Activated naive CD4-positive, alpha-beta T cell treated with anti-CD3 and anti-CD28 coated beads, Interleukin-2, amount 50 U/mL, for 16 hours (primary cell): Measurements from ENCODE around the gene HEATR1.
"Not testable (repeated sequence)": the region's sequence is repeated elsewhere in the genome, so short reads cannot be mapped to it uniquely, and the experiment has no call there.

Source experiments
- DNase-seq: peaks from one replicate; pipeline ENCODE4 v3.0.0-alpha.2; 2020

HEATR1 gene

GRCh38 chr1:236580404-236580803 lies 23.9 kb downstream of the HEATR1 start:
- not testable (repeated sequence) for DNase-seq

- no peak for DNase-seq
Measured at GRCh38 chr1:236578661-236579060, 25.7 kb downstream of the HEATR1 start.

- not testable (repeated sequence) for DNase-seq
Measured at GRCh38 chr1:236577041-236577440, 27.3 kb downstream of the HEATR1 start.

- no peak for DNase-seq
Measured at GRCh38 chr1:236576004-236576403, 28.3 kb downstream of the HEATR1 start.

GRCh38 chr1:236575523-236575922 lies 28.8 kb downstream of the HEATR1 start:
- DNase-seq: no peak

- DNase-seq: no peak
Measured at GRCh38 chr1:236568285-236568894, 35.9 kb downstream of the HEATR1 start.

GRCh38 chr1:236565530-236565929 lies 38.8 kb downstream of the HEATR1 start:
- no peak for DNase-seq

GRCh38 chr1:236561976-236562375 lies 42.3 kb downstream of the HEATR1 start:
- DNase-seq: no peak

GRCh38 chr1:236560213-236560771 lies 44.0 kb downstream of the HEATR1 start:
- no peak for DNase-seq

- DNase-seq: no peak
Measured at GRCh38 chr1:236558846-236559245, 45.5 kb downstream of the HEATR1 start.

GRCh38 chr1:236558081-236558480 lies 46.2 kb downstream of the HEATR1 start:
- no peak for DNase-seq

- no peak for DNase-seq
Measured at GRCh38 chr1:236556606-236557005, 47.7 kb downstream of the HEATR1 start.

GRCh38 chr1:236553370-236553769 lies 50.9 kb downstream of the HEATR1 start:
- no peak for DNase-seq

GRCh38 chr1:236552901-236553300 lies 51.4 kb downstream of the HEATR1 start:
- no peak for DNase-seq

GRCh38 chr1:236552096-236552495 lies 52.2 kb downstream of the HEATR1 start:
- DNase-seq: no peak

GRCh38 chr1:236550961-236551851 lies 53.1 kb downstream of the HEATR1 start:
- DNase-seq: no peak

GRCh38 chr1:236548452-236548851 lies 55.9 kb downstream of the HEATR1 start:
- DNase-seq: no peak

GRCh38 chr1:236545621-236546169 lies 58.6 kb downstream of the HEATR1 start:
- DNase-seq: no peak

- DNase-seq: no peak
Measured at GRCh38 chr1:236543065-236543669, 61.1 kb downstream of the HEATR1 start.

GRCh38 chr1:236541710-236542109 lies 62.6 kb downstream of the HEATR1 start:
- DNase-seq: no peak

GRCh38 chr1:236540813-236541465 lies 63.4 kb downstream of the HEATR1 start:
- no peak for DNase-seq

- no peak for DNase-seq
Measured at GRCh38 chr1:236536540-236536939, 67.8 kb downstream of the HEATR1 start.
